ENCODE measurements around the gene ABCD4. TPM values are rescaled to one million over a fixed set of nuclear protein-coding genes. Genes with fewer than 3 reads are reported as not detected.

The ABCD4 gene
- total and polyA plus RNA-seq, 2 donors (not counting 3 experiments of a cell fraction or from before 2014, with no cell fraction given) = 58.2 to 84.2 TPM

DNA sequence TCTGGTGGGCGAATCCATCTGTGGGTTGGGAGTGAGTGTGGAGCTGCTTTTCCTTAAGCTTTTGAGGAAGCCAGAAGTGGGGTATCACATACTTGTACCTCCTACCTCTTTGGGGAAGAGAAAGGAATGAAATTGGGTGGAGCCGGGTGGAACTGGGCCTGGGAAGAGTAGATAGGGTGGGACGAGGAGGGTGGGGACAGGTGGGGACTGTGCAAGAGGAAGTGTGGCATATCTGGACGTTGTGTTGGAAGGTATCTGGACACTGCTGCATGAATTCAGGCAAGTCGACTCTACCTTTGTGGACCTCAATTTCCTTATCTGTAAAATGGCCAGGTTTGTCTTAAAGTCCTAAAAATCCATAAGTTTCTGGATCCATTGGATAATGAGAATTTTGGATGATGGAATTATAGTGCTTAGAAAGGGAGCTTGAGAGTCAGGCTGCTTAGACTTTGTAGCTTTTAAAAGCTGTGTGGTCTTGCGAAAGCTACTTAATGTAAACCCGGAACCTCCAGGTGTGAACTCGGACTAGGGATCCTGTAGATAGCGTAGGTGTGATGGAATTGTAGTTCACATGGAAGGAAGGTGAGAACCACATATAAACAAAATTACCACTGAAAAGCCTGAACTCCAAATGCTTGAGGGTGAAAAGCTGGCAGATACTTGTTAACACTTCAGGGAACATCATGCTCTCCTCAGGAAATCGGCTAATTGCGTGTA is 47.6 kb upstream of the ABCD4 start:
- Histone ChIP-seq H3K9me3 (replicated peaks; ENCODE audit: control insufficient read depth, insufficient read depth, low read length) (no peaks in the 10 kb centered on the region), H2AFZ (ENCODE audit: low read depth, low read length) (no peak overlapping the region), H3K4me2 (ENCODE audit: insufficient read depth, low read length) (no peak overlapping the region), H3K4me1 (ENCODE audit: control insufficient read depth, extremely low read depth, insufficient read depth, low read length) (no peaks in the 10 kb centered on the region), H3K9me1 (replicated peaks; ENCODE audit: control insufficient read depth, extremely low read depth, insufficient read depth, low read length) (no peaks in the 10 kb centered on the region), H3K4me3 (replicated peaks in 1 of 3; ENCODE audit: insufficient read depth in 1 of 3, low read depth in 1 of 3, low read length in 3 of 3) (no peak overlapping the region), H3K79me2 (ENCODE audit: control insufficient read depth, insufficient read depth, low read length) (no peaks in the 10 kb centered on the region), H3K27ac (ENCODE audit: insufficient read depth, low read depth, low read length) (no peak overlapping the region), H3K27me3 (ENCODE audit: control insufficient read depth in 2 of 2, insufficient read depth in 2 of 2, low read length in 2 of 2) (peaks cover 38 to 40% of the 10 kb centered on the region in 2 experiments), H3K36me3 (ENCODE audit: control insufficient read depth in 2 of 2, extremely low read depth in 1 of 2, insufficient read depth in 2 of 2, low read length in 2 of 2) (no peaks in the 10 kb centered on the region), H3K9ac (replicated peaks; ENCODE audit: extremely low read depth, insufficient read depth, low read length) (no peak overlapping the region), H4K20me1 (replicated peaks; ENCODE audit: control insufficient read depth, extremely low read depth, insufficient read depth, low read length) (no peaks in the 10 kb centered on the region)
- no peak for FAIRE-seq
- intact Hi-C loops (cut with micrococcal nuclease) = no loop called here
- dilution Hi-C loops (cut with MboI; ENCODE audit: extremely low pct_ligation_motif_present, low sequenced_read_pairs) = no loop called here
- POLR2A ChIA-PET = no interaction called here
- no peak for DNase-seq (ENCODE audit: low read depth, low spot score)
- BruUV-seq (replicated peaks) = no TSS peak
- TF ChIP-seq POLR2AphosphoS5 (IDR thresholded peaks at IDR 0.05; ENCODE audit: insufficient read depth, low read depth, low read length) (no peak), JUN (IDR thresholded peaks at IDR 0.05; ENCODE audit: borderline replicate concordance, insufficient read depth, insufficient read length, low read depth) (no peak), POLR2A (IDR thresholded peaks at IDR 0.05; ENCODE audit: low read depth, low read length) (no peak), EZH2 (IDR thresholded peaks at IDR 0.05; ENCODE audit: borderline replicate concordance, low read depth, low read length, severe bottlenecking) (no peak), MYC (IDR thresholded peaks at IDR 0.05; ENCODE audit: low read depth, low read length) (no peak), FOS (IDR thresholded peaks at IDR 0.05; ENCODE audit: borderline replicate concordance, insufficient read depth, low read length) (no peak)
- TF ChIP-seq, protein P1, sequence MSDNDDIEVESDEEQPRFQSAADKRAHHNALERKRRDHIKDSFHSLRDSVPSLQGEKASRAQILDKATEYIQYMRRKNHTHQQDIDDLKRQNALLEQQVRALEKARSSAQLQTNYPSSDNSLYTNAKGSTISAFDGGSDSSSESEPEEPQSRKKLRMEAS (IDR thresholded peaks at IDR 0.05; ENCODE audit: insufficient read depth, insufficient read length) = no peak
- TF ChIP-seq, protein P2, sequence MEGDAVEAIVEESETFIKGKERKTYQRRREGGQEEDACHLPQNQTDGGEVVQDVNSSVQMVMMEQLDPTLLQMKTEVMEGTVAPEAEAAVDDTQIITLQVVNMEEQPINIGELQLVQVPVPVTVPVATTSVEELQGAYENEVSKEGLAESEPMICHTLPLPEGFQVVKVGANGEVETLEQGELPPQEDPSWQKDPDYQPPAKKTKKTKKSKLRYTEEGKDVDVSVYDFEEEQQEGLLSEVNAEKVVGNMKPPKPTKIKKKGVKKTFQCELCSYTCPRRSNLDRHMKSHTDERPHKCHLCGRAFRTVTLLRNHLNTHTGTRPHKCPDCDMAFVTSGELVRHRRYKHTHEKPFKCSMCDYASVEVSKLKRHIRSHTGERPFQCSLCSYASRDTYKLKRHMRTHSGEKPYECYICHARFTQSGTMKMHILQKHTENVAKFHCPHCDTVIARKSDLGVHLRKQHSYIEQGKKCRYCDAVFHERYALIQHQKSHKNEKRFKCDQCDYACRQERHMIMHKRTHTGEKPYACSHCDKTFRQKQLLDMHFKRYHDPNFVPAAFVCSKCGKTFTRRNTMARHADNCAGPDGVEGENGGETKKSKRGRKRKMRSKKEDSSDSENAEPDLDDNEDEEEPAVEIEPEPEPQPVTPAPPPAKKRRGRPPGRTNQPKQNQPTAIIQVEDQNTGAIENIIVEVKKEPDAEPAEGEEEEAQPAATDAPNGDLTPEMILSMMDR (IDR thresholded peaks at IDR 0.05; ENCODE audit: extremely low read depth in 1 of 2, insufficient read depth in 1 of 2, low read depth in 1 of 2, low read length in 2 of 2) = no peak
- CTCF ChIA-PET = interaction anchor here (1.0 to 1.3 kb wide), 3 partner anchors 14 to 129 kb away, joined by 4 to 5 read pairs (median 4); no protein-coding TSS in a partner anchor
